AG04449 (cell line): Measurements from ENCODE around the gene AGPAT2.

Experiments
- CTCF ChIA-PET: fragments of 350-600 bp; formaldehyde crosslinking; extraction: SDS; loops from one replicate; lab custom pipeline; 2021; ENCODE audit warnings: antibody characterized with exemption; lab: Yijun Ruan, JAX
- POLR2A ChIA-PET: fragments of 400-600, 350-600 bp; formaldehyde crosslinking; extraction: SDS; loops from one replicate; lab custom pipeline; 2020; ENCODE audit warnings: antibody characterized with exemption, inconsistent platforms; lab: Yijun Ruan, JAX
- DNase-seq: peaks from one replicate; pipeline ENCODE4 v3.0.0-alpha.2; 2010; ENCODE audit warnings: low read depth, low spot score
- H3K4me3 ChIP-seq: 2 replicates; pipeline ENCODE4 v1.5.1; 2011; ENCODE audit warnings: low read depth, mild to moderate bottlenecking, control low read depth, low read length
- TF ChIP-seq, protein P1 (sequence below): IDR thresholded peaks from one replicate; pipeline ENCODE4 v1.5.1; 2011; ENCODE audit warnings: mild to moderate bottlenecking, moderate library complexity, low read length, control low read depth, inconsistent platforms; ENCODE audit not compliant: insufficient read depth; ENCODE audit errors: missing control alignments

Gene AGPAT2

DNA sequence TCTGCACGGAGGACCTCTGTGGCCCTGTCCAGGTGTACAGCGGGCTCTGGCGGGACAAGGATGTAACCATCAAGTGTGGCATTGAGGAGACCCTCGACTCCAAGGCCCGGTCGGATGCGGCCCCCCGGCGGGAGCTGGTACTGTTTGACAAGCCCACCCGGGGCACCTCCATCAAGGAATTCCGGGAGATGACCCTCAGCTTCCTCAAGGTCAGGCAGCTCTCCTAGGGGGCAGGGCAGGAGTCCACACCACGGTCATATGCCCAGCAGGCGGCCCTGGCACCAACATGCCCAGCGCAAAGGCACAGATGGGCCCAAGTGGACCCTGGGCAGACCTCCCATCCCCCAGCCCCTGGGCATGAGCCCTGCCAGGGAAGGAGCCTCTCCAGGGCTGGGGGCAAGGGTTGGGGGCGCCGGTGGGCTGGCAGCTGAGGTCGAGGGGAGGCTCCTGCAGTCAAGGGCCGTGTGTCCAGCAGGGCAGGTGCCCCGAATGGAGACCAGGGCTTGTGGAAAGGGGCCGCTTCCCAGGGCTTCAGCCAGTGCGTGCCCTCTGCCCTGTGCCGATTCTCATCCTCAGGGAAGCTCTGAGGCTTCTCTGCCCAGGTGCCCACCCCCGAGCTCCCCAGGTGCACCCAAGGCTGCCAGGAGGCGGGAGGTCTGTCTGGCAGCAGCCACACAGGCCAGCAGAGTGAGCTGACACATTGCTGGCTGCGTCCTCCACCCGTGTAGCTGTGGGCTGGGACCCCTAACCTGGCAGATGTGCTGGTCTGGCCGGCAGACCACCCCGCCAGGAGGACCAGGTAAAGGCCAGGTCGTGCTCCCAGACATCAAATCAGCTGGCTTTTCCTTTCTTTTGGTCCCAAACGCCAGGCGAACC is 35.1 kb upstream of the AGPAT2 start:
- no peak for DNase-seq
- TF ChIP-seq, protein P1, sequence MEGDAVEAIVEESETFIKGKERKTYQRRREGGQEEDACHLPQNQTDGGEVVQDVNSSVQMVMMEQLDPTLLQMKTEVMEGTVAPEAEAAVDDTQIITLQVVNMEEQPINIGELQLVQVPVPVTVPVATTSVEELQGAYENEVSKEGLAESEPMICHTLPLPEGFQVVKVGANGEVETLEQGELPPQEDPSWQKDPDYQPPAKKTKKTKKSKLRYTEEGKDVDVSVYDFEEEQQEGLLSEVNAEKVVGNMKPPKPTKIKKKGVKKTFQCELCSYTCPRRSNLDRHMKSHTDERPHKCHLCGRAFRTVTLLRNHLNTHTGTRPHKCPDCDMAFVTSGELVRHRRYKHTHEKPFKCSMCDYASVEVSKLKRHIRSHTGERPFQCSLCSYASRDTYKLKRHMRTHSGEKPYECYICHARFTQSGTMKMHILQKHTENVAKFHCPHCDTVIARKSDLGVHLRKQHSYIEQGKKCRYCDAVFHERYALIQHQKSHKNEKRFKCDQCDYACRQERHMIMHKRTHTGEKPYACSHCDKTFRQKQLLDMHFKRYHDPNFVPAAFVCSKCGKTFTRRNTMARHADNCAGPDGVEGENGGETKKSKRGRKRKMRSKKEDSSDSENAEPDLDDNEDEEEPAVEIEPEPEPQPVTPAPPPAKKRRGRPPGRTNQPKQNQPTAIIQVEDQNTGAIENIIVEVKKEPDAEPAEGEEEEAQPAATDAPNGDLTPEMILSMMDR = no peak
- CTCF ChIA-PET = interaction anchor here (1.4 to 2.5 kb wide), 2 partner anchors 7 to 39 kb away, joined by 4 to 6 read pairs; no protein-coding TSS in a partner anchor
- H3K4me3 ChIP-seq = no peak overlapping the region
- POLR2A ChIA-PET = interaction anchor here (0.7 to 2.4 kb wide), 2 partner anchors 9 to 14 kb away, joined by 3 to 6 read pairs; partner anchors contain the start of gene DIPK1B

DNA sequence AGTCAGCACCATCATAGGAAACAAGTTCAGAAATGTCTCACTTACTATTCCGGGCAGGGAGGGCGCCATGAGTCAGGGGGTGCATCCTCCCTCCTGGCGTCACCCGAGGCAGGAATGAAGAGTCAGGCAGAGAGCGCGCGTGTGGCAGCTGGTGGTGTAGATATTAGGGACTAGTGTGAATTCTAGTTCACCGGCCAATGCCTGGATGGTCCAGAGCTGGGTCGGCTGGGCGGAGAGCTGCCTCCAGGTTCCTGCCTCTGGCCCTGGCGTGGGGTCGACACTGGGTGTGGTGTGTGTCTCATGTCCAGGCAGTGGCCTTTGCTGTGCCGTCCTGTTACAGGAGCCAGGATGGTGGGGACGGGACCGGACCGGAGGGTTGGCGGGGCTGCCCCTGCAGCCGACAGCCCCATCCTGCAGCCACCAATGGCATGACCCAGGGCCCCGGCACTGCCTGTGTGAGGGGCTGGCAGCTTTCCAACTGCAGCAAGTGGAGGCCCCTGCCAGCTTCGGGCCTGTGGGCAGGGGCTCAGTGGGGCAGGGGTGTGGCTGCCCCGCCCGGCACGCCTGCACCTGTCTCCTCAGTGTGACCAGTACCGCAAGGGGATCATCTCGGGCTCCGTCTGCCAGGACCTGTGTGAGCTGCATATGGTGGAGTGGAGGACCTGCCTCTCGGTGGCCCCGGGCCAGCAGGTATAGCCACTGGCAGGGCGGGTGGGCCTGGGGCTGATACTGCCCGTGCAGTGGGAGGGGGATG is 34.3 kb upstream of the AGPAT2 start:
- ChIA-PET POLR2A (interaction anchor here (2.4 kb wide), 1 partner anchor 8 kb away, joined by 6 read pairs; the partner anchor contains the start of gene DIPK1B), CTCF (interaction anchor here (2.5 kb wide), 1 partner anchor 40 kb away, joined by 6 read pairs; no protein-coding TSS in a partner anchor)
- H3K4me3 ChIP-seq = no peak overlapping the region
- no peak for DNase-seq
- TF ChIP-seq, protein P1 = no peak

DNA sequence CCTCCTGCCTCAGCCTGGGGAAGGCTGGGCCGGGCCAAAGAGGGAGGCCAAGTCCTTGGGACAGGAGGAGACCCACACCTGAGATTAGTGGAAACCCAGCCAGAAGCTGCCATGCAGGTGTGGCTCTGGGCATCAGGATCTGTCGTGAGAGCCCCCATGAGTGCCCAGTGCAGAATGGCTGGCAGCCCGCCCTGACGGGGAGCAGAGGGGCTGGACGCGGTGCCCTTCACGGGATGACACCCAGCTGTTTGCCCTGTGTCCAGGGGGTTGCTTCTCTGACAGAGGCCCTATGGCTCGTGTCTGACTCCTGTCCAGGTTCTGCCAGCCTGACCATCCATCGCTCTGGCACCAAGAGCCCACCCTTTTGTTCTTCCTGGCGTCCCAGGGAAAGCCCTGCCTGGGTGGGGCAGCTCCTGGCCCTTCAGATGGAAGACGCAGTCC is 33.7 kb upstream of the AGPAT2 start:
- H3K4me3 ChIP-seq = no peak overlapping the region
- POLR2A ChIA-PET = no interaction called here
- CTCF ChIA-PET = interaction anchor here (2.5 kb wide), 1 partner anchor 40 kb away, joined by 6 read pairs; no protein-coding TSS in a partner anchor
- no peak for DNase-seq
- TF ChIP-seq, protein P1 = no peak

DNA sequence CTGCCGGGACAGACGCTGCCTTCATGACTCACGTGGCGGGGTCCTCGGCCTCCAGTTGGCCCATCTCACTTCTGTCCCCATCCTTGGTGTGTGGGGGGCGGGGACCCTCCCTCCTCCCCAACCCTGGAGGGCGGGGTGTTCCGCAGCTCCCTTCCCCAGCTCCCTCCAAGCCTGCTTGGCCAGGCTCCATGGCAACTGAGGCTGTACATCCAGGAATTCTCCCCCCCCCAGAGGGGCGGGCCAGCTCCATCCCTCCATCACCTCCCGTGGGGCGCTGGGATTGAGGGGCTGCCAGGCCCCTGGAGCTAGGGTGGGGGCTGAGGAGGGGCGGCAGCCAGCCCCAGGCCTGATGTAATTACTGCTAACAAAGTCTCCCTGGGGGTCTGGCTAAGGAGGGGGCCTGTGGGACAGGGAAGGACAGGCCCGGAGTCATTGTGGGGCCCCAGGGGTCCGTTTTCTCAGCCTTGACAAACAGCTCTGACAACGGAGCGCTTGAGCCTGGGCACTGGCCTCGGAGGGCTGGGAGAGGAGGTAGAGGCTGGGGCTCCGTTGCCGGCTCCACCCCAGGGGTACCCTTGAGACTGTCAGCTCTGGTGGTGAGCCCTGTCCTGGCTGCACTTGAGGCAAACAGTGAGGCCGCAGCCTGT is 33.1 kb upstream of the AGPAT2 start:
- no peak for DNase-seq
- no peak overlapping the region for H3K4me3 ChIP-seq
- TF ChIP-seq, protein P1 = no peak
- ChIA-PET POLR2A (interaction anchor here (3.1 kb wide), 1 partner anchor 8 kb away, joined by 16 read pairs; no protein-coding TSS in a partner anchor), CTCF (interaction anchor here (2.5 to 2.6 kb wide), 2 partner anchors 8 to 41 kb away, joined by 6 to 13 read pairs; no protein-coding TSS in a partner anchor)

DNA sequence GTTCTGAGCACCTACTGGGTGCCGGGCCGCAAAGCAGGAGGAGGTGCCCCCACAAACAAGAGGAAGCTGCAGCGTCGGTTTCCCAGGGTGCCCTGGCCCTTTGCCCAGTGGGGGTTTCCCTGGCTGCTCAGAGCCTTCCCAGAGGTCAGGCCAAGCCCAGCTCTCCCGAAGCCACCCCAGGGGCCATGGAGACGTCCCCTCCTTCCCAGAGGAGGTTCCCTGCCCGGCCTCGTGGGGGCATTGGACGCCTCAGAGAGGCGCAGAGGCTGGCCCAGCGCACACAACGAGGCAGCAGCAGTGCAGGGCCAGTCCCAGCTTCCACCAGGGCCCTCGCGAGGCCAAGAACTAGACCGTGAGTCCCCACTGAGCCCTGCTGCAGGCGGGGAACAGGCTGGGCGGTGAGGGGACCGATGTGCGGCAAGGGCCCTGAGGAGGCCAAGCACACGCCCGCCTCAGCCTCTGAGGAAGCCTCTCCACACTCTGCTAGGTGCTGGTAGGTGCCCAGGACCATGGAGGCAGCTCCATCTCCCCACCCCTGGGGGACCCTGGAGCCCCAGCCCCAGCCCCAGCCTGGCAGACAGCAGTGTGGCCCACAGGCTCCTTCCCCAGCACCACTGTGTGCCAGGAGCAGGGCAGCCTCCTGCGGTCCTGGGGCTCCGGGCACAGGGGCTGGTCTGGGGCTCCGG is 32.1 kb upstream of the AGPAT2 start:
- DNase-seq = no peak
- CTCF ChIA-PET = interaction anchor here (2.6 kb wide), 1 partner anchor 9 kb away, joined by 13 read pairs; no protein-coding TSS in a partner anchor
- TF ChIP-seq, protein P1 = no peak
- POLR2A ChIA-PET = interaction anchor here (3.1 kb wide), 1 partner anchor 9 kb away, joined by 16 read pairs; no protein-coding TSS in a partner anchor
- H3K4me3 ChIP-seq = no peak overlapping the region
